Gastroesophageal sphincter (tissue), 4 donors: ENCODE results near the gene NUCB1. TPM values are rescaled to one million over a fixed set of nuclear protein-coding genes. Genes with fewer than 3 reads are reported as not detected.
A peak's percentile ranks its signal among the peaks of the same experiment; 100 is the strongest.
"Not testable (repeated sequence)": the region's sequence is repeated elsewhere in the genome, so short reads cannot be mapped to it uniquely, and the experiment has no call there.

ENCODE experiments used
- ATAC-seq: fragments of 150-250 bp; one replicate; pipeline ENCODE4 v1.9.1; 2016; ENCODE audit warnings: mild to moderate bottlenecking, moderate library complexity
- H3K27ac ChIP-seq, 4 donors: fragments of 200-600 bp; sonication (generic) in 3 of 4; 1 replicate in 3 of 4; 2 replicates in 1 of 4; pipeline ENCODE4 v1.5.1; 2016 to 2019
- H3K27me3 ChIP-seq: fragments of 200-600 bp; sonication (generic); one replicate; pipeline ENCODE4 v1.5.1; 2019
- H3K36me3 ChIP-seq, 2 donors: fragments of 200-600 bp; sonication (generic); one replicate each; pipeline ENCODE4 v1.5.1; 2019; ENCODE audit warnings: control low read depth in 1 of 2
- H3K4me1 ChIP-seq, 3 donors: fragments of 200-600 bp; sonication (generic); 1 replicate in 2 of 3; 2 replicates in 1 of 3; pipeline ENCODE4 v1.5.1; 2016 to 2019; ENCODE audit warnings: control low read depth in 2 of 3
- H3K4me3 ChIP-seq, 2 donors: fragments of 200-600 bp; sonication (generic); one replicate each; pipeline ENCODE4 v1.5.1; 2019; ENCODE audit warnings: mild to moderate bottlenecking in 1 of 2, moderate library complexity in 1 of 2
- H3K9me3 ChIP-seq, 3 donors: fragments of 200-600 bp; sonication (generic); one replicate each; pipeline ENCODE4 v1.5.1; 2017 to 2019; ENCODE audit warnings: control low read depth in 2 of 3
- CTCF ChIP-seq, 4 experiments: fragments of 200-600 bp in 2 of 4; fragments of 450-650 bp in 2 of 4; sonication (generic) in 1 of 4; IDR thresholded peaks; one replicate each; pipeline ENCODE4 v1.5.1; 2017 to 2019; ENCODE audit warnings: antibody characterized with exemption in 4 of 4, mild to moderate bottlenecking in 2 of 4, moderate library complexity in 2 of 4
- EP300 ChIP-seq: sonication (generic); formaldehyde crosslinking; IDR thresholded peaks from one replicate; pipeline ENCODE4 v1.6.1; 2017; ENCODE audit warnings: antibody characterized with exemption, mild to moderate bottlenecking
- POLR2A ChIP-seq, 2 donors: fragments of 450-650 bp; IDR thresholded peaks; one replicate each; pipeline ENCODE4 v1.6.1; 2017; ENCODE audit warnings: antibody characterized with exemption in 2 of 2, mild to moderate bottlenecking in 2 of 2, moderate library complexity in 1 of 2
- POLR2AphosphoS5 ChIP-seq: sonication (generic); formaldehyde crosslinking; IDR thresholded peaks from one replicate; pipeline ENCODE4 v1.6.1; 2017; ENCODE audit warnings: antibody characterized with exemption
- WGBS, 2 donors: methylation state at CpG; one replicate each; pipeline ENCODE4 v1.1.5; 2018; ENCODE audit warnings: low coverage in 1 of 2; 5-methylcytosine and 5-hydroxymethylcytosine counted together
- total RNA-seq, 4 donors: library from RNA; depleted of rRNA; stranded (reverse); fragments of >200 nt; gene quantifications; one replicate each; pipeline ENCODE4 v1.1.0, GENCODE V29; 2016

NUCB1 gene
- total RNA-seq, 4 donors from 2014 or later: 188 to 326 (median 279) TPM

- peaks cover 0 to 65% (median 20%) of the 10 kb centered on the region in 3 donors for H3K4me1 ChIP-seq
- not testable (repeated sequence) for H3K9me3 ChIP-seq, H3K27me3 ChIP-seq, ATAC-seq
- 28 to 58% methylated on average over 8 to 19 of the region's 30 CpGs for WGBS, 2 donors
- peaks cover 0 to 66% of the 10 kb centered on the region in 2 donors for H3K36me3 ChIP-seq
- peak overlapping the region; percentile 95 to 100 (median 98) for H3K27ac ChIP-seq
- H3K4me3 ChIP-seq: peak overlapping the region in 1 of 2 donors; percentile 99
- peak; percentile 59 for TF ChIP-seq POLR2AphosphoS5
Measured at GRCh38 chr19:48876043-48876981, 23.8 kb upstream of the NUCB1 start.

GRCh38 chr19:48877855-48878195 lies 22.3 kb upstream of the NUCB1 start:
- 87 to 88% methylated on average over 4 to 5 of the region's 6 CpGs for WGBS, 2 donors
- no peak for ATAC-seq
- Histone ChIP-seq H3K36me3 (peaks cover 0 to 66% of the 10 kb centered on the region in 2 donors), H3K4me1 (peaks cover 0 to 58% (median 20%) of the 10 kb centered on the region in 3 donors), H3K27me3 (no peaks in the 10 kb centered on the region), H3K9me3 (no peaks in the 10 kb centered on the region), H3K27ac (peak overlapping the region in 3 of 4 donors; percentile 64 to 95 (median 64)), H3K4me3 (no peak overlapping the region)
- no peak for TF ChIP-seq POLR2A (IDR thresholded peaks at IDR 0.05)
- TF ChIP-seq EP300: no peak
- TF ChIP-seq POLR2AphosphoS5: no peak
- no peak for TF ChIP-seq CTCF (IDR thresholded peaks at IDR 0.05)

- Histone ChIP-seq H3K9me3 (no peaks in the 10 kb centered on the region), H3K36me3 (peaks cover 0 to 62% of the 10 kb centered on the region in 2 donors), H3K27me3 (no peaks in the 10 kb centered on the region), H3K4me3 (no peak overlapping the region), H3K4me1 (peaks cover 0 to 55% (median 20%) of the 10 kb centered on the region in 3 donors), H3K27ac (peak overlapping the region in 3 of 4 donors; percentile 64 to 95 (median 64))
- WGBS, 2 donors: 58 to 61% methylated on average over 10 to 11 of the region's 11 CpGs
- ATAC-seq: peak; percentile 17
- no peak for TF ChIP-seq EP300
- TF ChIP-seq POLR2A (IDR thresholded peaks at IDR 0.05): no peak
- peak; percentile 60 for TF ChIP-seq POLR2AphosphoS5
- no peak for TF ChIP-seq CTCF (IDR thresholded peaks at IDR 0.05)
Measured at GRCh38 chr19:48878196-48879024, 21.7 kb upstream of the NUCB1 start.

GRCh38 chr19:48879025-48879637 lies 21.0 kb upstream of the NUCB1 start:
- H3K27ac ChIP-seq: peak overlapping the region in 2 of 4 donors; percentile 64
- no peak for TF ChIP-seq EP300
- no peak for TF ChIP-seq CTCF (IDR thresholded peaks at IDR 0.05)
- no peak for TF ChIP-seq POLR2AphosphoS5
- TF ChIP-seq POLR2A (IDR thresholded peaks at IDR 0.05): no peak
- H3K9me3 ChIP-seq: no peaks in the 10 kb centered on the region
- no peak for ATAC-seq
- no peak overlapping the region for H3K4me3 ChIP-seq
- H3K4me1 ChIP-seq: peaks cover 0 to 47% (median 15%) of the 10 kb centered on the region in 3 donors
- 72 to 78% methylated on average over 4 to 8 of the region's 13 CpGs for WGBS, 2 donors
- H3K36me3 ChIP-seq: peaks cover 0 to 55% of the 10 kb centered on the region in 2 donors
- H3K27me3 ChIP-seq: no peaks in the 10 kb centered on the region

GRCh38 chr19:48879696-48880095 lies 20.4 kb upstream of the NUCB1 start:
- not testable (repeated sequence) for H3K27me3 ChIP-seq, H3K4me3 ChIP-seq, H3K9me3 ChIP-seq, ATAC-seq
- Histone ChIP-seq H3K36me3 (peaks cover 0 to 49% of the 10 kb centered on the region in 2 donors), H3K4me1 (peaks cover 0 to 42% (median 14%) of the 10 kb centered on the region in 3 donors), H3K27ac (peak overlapping the region in 2 of 4 donors; percentile 35 to 64)
- WGBS, 2 donors: 86 to 100% methylated on average over 6 to 9 of the region's 9 CpGs
